Esophagus squamous epithelium (tissue), 4 donors: Measurements from ENCODE around the gene FUT4.

Experiments used
- POLR2A ChIP-seq, 4 donors: fragments of 450-650 bp; IDR thresholded peaks; one replicate each; pipeline ENCODE4 v1.6.1; 2017; ENCODE audit warnings: antibody characterized with exemption in 4 of 4, mild to moderate bottlenecking in 4 of 4, moderate library complexity in 3 of 4
- TF ChIP-seq, protein P1 (sequence below), 6 experiments: fragments of 450-650 bp in 4 of 6; fragments of 200-600 bp in 2 of 6; sonication (generic) in 2 of 6; IDR thresholded peaks; one replicate each; pipeline ENCODE4 v1.5.1; 2016 to 2019; ENCODE audit warnings: antibody characterized with exemption in 6 of 6, mild to moderate bottlenecking in 4 of 6, moderate library complexity in 4 of 6

GRCh38 chr11:94544646-94545263, 1.0 kb downstream of the FUT4 start:
- TF ChIP-seq, protein P1, sequence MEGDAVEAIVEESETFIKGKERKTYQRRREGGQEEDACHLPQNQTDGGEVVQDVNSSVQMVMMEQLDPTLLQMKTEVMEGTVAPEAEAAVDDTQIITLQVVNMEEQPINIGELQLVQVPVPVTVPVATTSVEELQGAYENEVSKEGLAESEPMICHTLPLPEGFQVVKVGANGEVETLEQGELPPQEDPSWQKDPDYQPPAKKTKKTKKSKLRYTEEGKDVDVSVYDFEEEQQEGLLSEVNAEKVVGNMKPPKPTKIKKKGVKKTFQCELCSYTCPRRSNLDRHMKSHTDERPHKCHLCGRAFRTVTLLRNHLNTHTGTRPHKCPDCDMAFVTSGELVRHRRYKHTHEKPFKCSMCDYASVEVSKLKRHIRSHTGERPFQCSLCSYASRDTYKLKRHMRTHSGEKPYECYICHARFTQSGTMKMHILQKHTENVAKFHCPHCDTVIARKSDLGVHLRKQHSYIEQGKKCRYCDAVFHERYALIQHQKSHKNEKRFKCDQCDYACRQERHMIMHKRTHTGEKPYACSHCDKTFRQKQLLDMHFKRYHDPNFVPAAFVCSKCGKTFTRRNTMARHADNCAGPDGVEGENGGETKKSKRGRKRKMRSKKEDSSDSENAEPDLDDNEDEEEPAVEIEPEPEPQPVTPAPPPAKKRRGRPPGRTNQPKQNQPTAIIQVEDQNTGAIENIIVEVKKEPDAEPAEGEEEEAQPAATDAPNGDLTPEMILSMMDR (IDR thresholded peaks at IDR 0.05), result no peak
- no peak for TF ChIP-seq POLR2A (IDR thresholded peaks at IDR 0.05)
